ENCODE measurements around the gene OR4N2. TPM values are rescaled to one million over a fixed set of nuclear protein-coding genes. Genes with fewer than 3 reads are reported as not detected.

The OR4N2 gene
- total RNA-seq, 8 experiments from 2014 or later, result 0.14 to 0.71 (median 0.24) TPM; not detected in 3

GRCh38 chr14:19874842-19875241 is 71.3 kb downstream of the OR4N2 start, which contains the start of gene OR4K2:
Gene OR4K2, plus strand, starts transcription at chr14:19875142. Its CDS starts 1,126 bp downstream, at chr14:19876268.
- in situ Hi-C loops (cut with MboI; ENCODE audit: low pct_unique_long_range_greater_than_20kb in 2 of 9, low sequenced_read_pairs in 9 of 9, unreplicated experiment in 9 of 9), result no loop called here
- 0 to 53% (median 26%) methylated on average over 1 to 2 of the region's 2 CpGs for WGBS, 10 experiments
- Histone ChIP-seq H3K4me1 (replicated peaks in 1 of 2) (no peaks in the 10 kb centered on the region), H3K27ac (no peak within 1 kb of the TSS), H3K4me3 (no peak within 1 kb of the TSS)
- no peak for ATAC-seq (replicated peaks in 6 of 8)

GRCh38 chr14:19878029-19878642 is 74.6 kb downstream of the OR4N2 start:
- no peak for ATAC-seq (replicated peaks in 6 of 8)
- in situ Hi-C loops (cut with MboI; ENCODE audit: low pct_unique_long_range_greater_than_20kb in 2 of 9, low sequenced_read_pairs in 9 of 9, unreplicated experiment in 9 of 9), result no loop called here
- H3K4me1 ChIP-seq (replicated peaks in 1 of 2), result no peaks in the 10 kb centered on the region
- no peak overlapping the region for H3K4me3 ChIP-seq
- H3K27ac ChIP-seq, result no peak overlapping the region

Other genes with a start within 250 kb of the OR4N2 start
- not detected for gene OR11H2, start 89.9 kb upstream of the OR4N2 start, total RNA-seq
- under 1 TPM in 3 of 8 experiments, not detected in 5; 0.18 to 0.38 (median 0.18) TPM for gene OR4Q3, start 60.2 kb upstream of the OR4N2 start, total RNA-seq
- under 1 TPM in 4 of 8 experiments, not detected in 4; 0.13 to 0.81 (median 0.24) TPM for gene OR4M1, start 30.3 kb upstream of the OR4N2 start, total RNA-seq
- gene OR4K2, start 71.4 kb downstream of the OR4N2 start, total RNA-seq, result under 1 TPM in 5 of 8 experiments, not detected in 3; 0.10 to 0.71 (median 0.15) TPM
- gene OR4K5, start 116.8 kb downstream of the OR4N2 start, total RNA-seq, result under 1 TPM in 1 of 8 experiments, not detected in 7; 0.17 TPM
- gene OR4K1, start 127.1 kb downstream of the OR4N2 start, total RNA-seq, result under 1 TPM in 2 of 8 experiments, not detected in 6; 0.41 to 0.52 TPM
- under 1 TPM in 2 of 8 experiments, not detected in 6; 0.18 to 0.47 TPM for gene OR4K15, start 171.8 kb downstream of the OR4N2 start, total RNA-seq
- gene OR4Q2, start 198.4 kb downstream of the OR4N2 start, total RNA-seq, result under 1 TPM in 1 of 8 experiments, not detected in 7; 0.19 TPM
- not detected for gene OR4K14, start 215.5 kb downstream of the OR4N2 start, total RNA-seq
- under 1 TPM in 5 of 8 experiments, not detected in 3; 0.04 to 0.49 (median 0.10) TPM for gene OR4K13, start 232.3 kb downstream of the OR4N2 start, total RNA-seq